Peyer's patch (tissue), 4 donors: Measurements from ENCODE around the gene AP5B1.

Experiments used
- POLR2A ChIP-seq, 2 donors: fragments of 450-650 bp; IDR thresholded peaks; one replicate each; pipeline ENCODE4 v1.5.1; 2017; ENCODE audit warnings: antibody characterized with exemption in 2 of 2, mild to moderate bottlenecking in 2 of 2, moderate library complexity in 2 of 2
- TF ChIP-seq, protein P1 (sequence below), 6 experiments: fragments of 450-650 bp in 4 of 6; fragments of 200-600 bp in 2 of 6; sonication (generic) in 1 of 6; IDR thresholded peaks; one replicate each; pipeline ENCODE4 v1.5.1; 2017 to 2019; ENCODE audit warnings: antibody characterized with exemption in 6 of 6, mild to moderate bottlenecking in 3 of 6, moderate library complexity in 1 of 6

DNA sequence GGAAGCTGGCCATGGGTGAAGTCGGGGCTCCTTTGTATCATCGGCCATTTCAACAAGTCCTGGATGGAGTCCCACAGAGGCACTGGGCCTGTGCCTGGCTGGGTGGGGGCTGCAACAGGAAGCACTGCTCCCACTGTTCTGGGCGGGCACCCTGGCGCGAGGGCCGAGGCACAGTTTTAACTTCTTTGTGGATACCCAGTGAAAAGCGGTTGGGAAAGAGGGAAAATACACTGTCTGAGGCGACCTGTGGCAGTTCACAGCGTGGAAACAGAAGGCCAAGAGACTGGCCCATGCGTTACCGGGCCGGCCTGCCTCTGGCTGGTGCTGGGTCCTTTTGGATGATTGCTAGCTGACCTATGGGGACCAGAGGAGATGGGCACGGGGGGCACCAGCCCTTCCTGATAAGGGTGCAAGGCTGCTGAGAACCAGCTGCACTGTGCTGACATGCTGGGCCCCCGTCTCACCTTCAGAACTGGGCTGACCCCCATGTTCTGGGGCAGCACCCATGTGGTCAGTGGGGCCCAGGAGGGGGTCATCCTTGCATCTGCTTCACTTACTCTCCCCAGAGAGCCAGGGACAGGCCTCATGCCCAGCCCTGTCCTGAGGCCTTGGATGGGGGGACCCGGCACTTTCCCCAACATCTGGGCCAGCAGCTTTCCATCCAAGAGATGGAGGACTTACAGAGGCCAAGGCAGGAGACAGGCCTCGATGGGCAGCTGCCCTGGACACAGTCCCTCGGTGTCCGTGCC is 10.3 kb upstream of the AP5B1 start:
- TF ChIP-seq, protein P1, sequence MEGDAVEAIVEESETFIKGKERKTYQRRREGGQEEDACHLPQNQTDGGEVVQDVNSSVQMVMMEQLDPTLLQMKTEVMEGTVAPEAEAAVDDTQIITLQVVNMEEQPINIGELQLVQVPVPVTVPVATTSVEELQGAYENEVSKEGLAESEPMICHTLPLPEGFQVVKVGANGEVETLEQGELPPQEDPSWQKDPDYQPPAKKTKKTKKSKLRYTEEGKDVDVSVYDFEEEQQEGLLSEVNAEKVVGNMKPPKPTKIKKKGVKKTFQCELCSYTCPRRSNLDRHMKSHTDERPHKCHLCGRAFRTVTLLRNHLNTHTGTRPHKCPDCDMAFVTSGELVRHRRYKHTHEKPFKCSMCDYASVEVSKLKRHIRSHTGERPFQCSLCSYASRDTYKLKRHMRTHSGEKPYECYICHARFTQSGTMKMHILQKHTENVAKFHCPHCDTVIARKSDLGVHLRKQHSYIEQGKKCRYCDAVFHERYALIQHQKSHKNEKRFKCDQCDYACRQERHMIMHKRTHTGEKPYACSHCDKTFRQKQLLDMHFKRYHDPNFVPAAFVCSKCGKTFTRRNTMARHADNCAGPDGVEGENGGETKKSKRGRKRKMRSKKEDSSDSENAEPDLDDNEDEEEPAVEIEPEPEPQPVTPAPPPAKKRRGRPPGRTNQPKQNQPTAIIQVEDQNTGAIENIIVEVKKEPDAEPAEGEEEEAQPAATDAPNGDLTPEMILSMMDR (IDR thresholded peaks at IDR 0.05), result no peak
- no peak for TF ChIP-seq POLR2A (IDR thresholded peaks at IDR 0.05)
